IMR-90 (cell line): ENCODE measurements around the gene PCDHA11. TPM values are rescaled to one million over a fixed set of nuclear protein-coding genes. Genes with fewer than 3 reads are reported as not detected.
"Not testable (repeated sequence)": the region's sequence is repeated elsewhere in the genome, so short reads cannot be mapped to it uniquely, and the experiment has no call there.

Experiments
- ATAC-seq: fragments of 200-7000 bp; cut with Tn5 transposase; 2 replicates; pipeline ENCODE4 v1.9.1; 2020; ENCODE audit warnings: low read depth, mild to moderate bottlenecking, moderate library complexity
- BruUV-seq: library from RNA; stranded (reverse); fragments of 400-500 nt; replicated peaks from 2 replicates; lab custom pipeline; 2021; lab: Mats Ljungman, UMichigan
- CTCF ChIA-PET: fragments of 300-600 bp; formaldehyde crosslinking; extraction: SDS; loops from one replicate; lab custom pipeline; 2021; ENCODE audit warnings: antibody characterized with exemption; lab: Yijun Ruan, JAX
- POLR2A ChIA-PET: fragments of 300-600 bp; sonication (Branson Sonifier 250); formaldehyde crosslinking; loops from one replicate; lab custom pipeline; 2022; ENCODE audit warnings: antibody characterized with exemption; ENCODE audit not compliant: unreplicated experiment; lab: Charles Lee
- DNase-seq: peaks from one replicate; pipeline ENCODE4 v3.0.0; 2013
- H2AFZ ChIP-seq: replicated peaks from 2 replicates; pipeline ENCODE3; 2013; ENCODE audit warnings: low read length, mild to moderate bottlenecking; ENCODE audit not compliant: poor library complexity
- H2AK5ac ChIP-seq: 2 replicates; pipeline ENCODE4 v1.6.1; 2013; ENCODE audit warnings: low read depth, low read length, inconsistent platforms
- H2AK9ac ChIP-seq: replicated peaks from 2 replicates; pipeline ENCODE3; 2013; ENCODE audit warnings: mild to moderate bottlenecking, low read depth, low read length, moderate library complexity; ENCODE audit not compliant: poor library complexity
- H2BK120ac ChIP-seq: 2 replicates; pipeline ENCODE4 v1.6.1; 2013; ENCODE audit warnings: low read depth, low read length, inconsistent platforms
- H2BK15ac ChIP-seq: 3 replicates; pipeline ENCODE4 v1.6.1; 2013; ENCODE audit warnings: low read depth, low read length, inconsistent platforms
- H2BK20ac ChIP-seq: 2 replicates; pipeline ENCODE4 v1.6.1; 2013; ENCODE audit warnings: low read depth, mild to moderate bottlenecking, inconsistent platforms, low read length, moderate library complexity
- H2BK5ac ChIP-seq: 2 replicates; pipeline ENCODE4 v1.6.1; 2013; ENCODE audit warnings: mild to moderate bottlenecking, low read depth, low read length, inconsistent platforms; ENCODE audit not compliant: poor library complexity, severe bottlenecking
- H3K14ac ChIP-seq: replicated peaks from 2 replicates; pipeline ENCODE4 v1.6.1; 2013; ENCODE audit warnings: low read depth, low read length, inconsistent platforms
- H3K18ac ChIP-seq: 2 replicates; pipeline ENCODE4 v1.6.1; 2013; ENCODE audit warnings: low read depth, low read length, control low read depth
- H3K23ac ChIP-seq: 2 replicates; pipeline ENCODE4 v1.6.1; 2013; ENCODE audit warnings: low read depth, low read length, inconsistent platforms
- H3K27ac ChIP-seq: 2 replicates; pipeline ENCODE4 v1.5.1; 2013; ENCODE audit warnings: mild to moderate bottlenecking, control low read depth, low read length; ENCODE audit not compliant: insufficient read depth
- H3K27me3 ChIP-seq: 2 replicates; pipeline ENCODE4 v1.6.1; 2013; ENCODE audit warnings: low read length; ENCODE audit not compliant: control insufficient read depth, insufficient read depth
- H3K36me3 ChIP-seq: 2 replicates; pipeline ENCODE4 v1.6.1; 2013; ENCODE audit warnings: low read length, mixed read lengths; ENCODE audit not compliant: control insufficient read depth, insufficient read depth
- H3K4ac ChIP-seq: 2 replicates; pipeline ENCODE4 v1.6.1; 2013; ENCODE audit warnings: low read depth, low read length, inconsistent platforms
- H3K4me1 ChIP-seq: 2 replicates; pipeline ENCODE4 v1.6.1; 2013; ENCODE audit warnings: low read length, mixed read lengths; ENCODE audit not compliant: control insufficient read depth, insufficient read depth
- H3K4me2 ChIP-seq: 2 replicates; pipeline ENCODE4 v1.6.1; 2013; ENCODE audit warnings: low read depth, mild to moderate bottlenecking, control low read depth, low read length, moderate library complexity
- H3K4me3 ChIP-seq: 2 replicates; pipeline ENCODE4 v1.5.1; 2013; ENCODE audit warnings: low read depth, mild to moderate bottlenecking, control low read depth, low read length, moderate library complexity; ENCODE audit not compliant: insufficient read depth
- H3K56ac ChIP-seq: 2 replicates; pipeline ENCODE4 v1.6.1; 2013; ENCODE audit warnings: low read length, inconsistent platforms; ENCODE audit not compliant: insufficient read depth; ENCODE audit errors: extremely low read depth
- H3K79me1 ChIP-seq, 2 experiments: 2 replicates each; pipeline ENCODE4 v1.6.1; 2013; ENCODE audit warnings: low read length in 2 of 2, inconsistent platforms in 1 of 2, low read depth in 1 of 2
- H3K9ac ChIP-seq: 2 replicates; pipeline ENCODE4 v1.6.1; 2013; ENCODE audit warnings: low read depth, low read length, control low read depth
- H3K9me1 ChIP-seq: 2 replicates; pipeline ENCODE4 v1.6.1; 2013; ENCODE audit warnings: low read length, inconsistent platforms; ENCODE audit not compliant: insufficient read depth
- H3K9me3 ChIP-seq: 2 replicates; pipeline ENCODE4 v1.6.1; 2013; ENCODE audit warnings: low read length; ENCODE audit not compliant: control insufficient read depth, insufficient read depth
- H4K20me1 ChIP-seq: 2 replicates; pipeline ENCODE4 v1.6.1; 2013; ENCODE audit warnings: low read length, inconsistent platforms; ENCODE audit not compliant: insufficient read depth
- H4K5ac ChIP-seq: 2 replicates; pipeline ENCODE4 v1.6.1; 2013; ENCODE audit warnings: mild to moderate bottlenecking, low read depth, low read length, control low read depth
- H4K8ac ChIP-seq, 2 experiments: 2 replicates each; pipeline ENCODE4 v1.6.1; 2013; ENCODE audit warnings: low read depth in 2 of 2, low read length in 2 of 2, control low read depth in 1 of 2, inconsistent platforms in 1 of 2
- H4K91ac ChIP-seq: 2 replicates; pipeline ENCODE4 v1.6.1; 2013; ENCODE audit warnings: low read depth, low read length, inconsistent platforms; ENCODE audit not compliant: insufficient read depth
- RAD21 ChIP-seq: IDR thresholded peaks from 2 replicates; pipeline ENCODE4 v1.6.1; 2012; ENCODE audit warnings: low read length, improper control_type of control experiment
- RFX5 ChIP-seq: IDR thresholded peaks from 2 replicates; pipeline ENCODE4 v1.8.0; 2012; ENCODE audit warnings: low read depth, mild to moderate bottlenecking, low read length, moderate library complexity
- SMC3 ChIP-seq: fragments of 150-350 bp; IDR thresholded peaks from 2 replicates; pipeline ENCODE4 v1.6.1; 2016; ENCODE audit warnings: low read depth, mild to moderate bottlenecking, antibody characterized with exemption, low read length, moderate library complexity
- WGBS, 2 experiments: methylation state at CpG; one replicate each; pipeline versions ENCODE4 v1.1.5 to v1.1.7; 2013; ENCODE audit warnings: missing lambda C conversion rate in 2 of 2; ENCODE audit not compliant: insufficient read length in 1 of 2; ENCODE audit errors: extremely low coverage in 2 of 2; 5-methylcytosine and 5-hydroxymethylcytosine counted together
- dilution Hi-C: fragments of 300-500 bp; cut with HindIII; formaldehyde crosslinking; loops from one replicate; pipeline ENCODE4 v1.14.3; 2018; ENCODE audit warnings: low sequenced_read_pairs; ENCODE audit not compliant: unreplicated experiment
- in situ Hi-C: fragments of 300-500 bp; cut with MboI; formaldehyde crosslinking; loops from 3 replicates; pipeline ENCODE4 v1.14.3; 2019; ENCODE audit warnings: low sequenced_read_pairs, inconsistent platforms, mixed read lengths
- intact Hi-C: fragments of 100-400 bp; cut with micrococcal nuclease; formaldehyde crosslinking; loops from 2 replicates; pipeline ENCODE4 v1.10.0; 2022
- polyA plus RNA-seq, 3 experiments: library from polyadenylated mRNA; depleted of rRNA; stranded (reverse); fragments of >200 nt; gene quantifications; 2 replicates each; pipeline ENCODE4 v1.2.3, GENCODE V29; 2012; ENCODE audit warnings: low replicate concordance in 1 of 3
- total RNA-seq: library from RNA; depleted of rRNA; stranded (reverse); fragments of >200 nt; gene quantifications from 2 replicates; pipeline ENCODE4 v1.2.3, GENCODE V29; 2012

Gene PCDHA11
- total and polyA plus RNA-seq, 2 of the 4 experiments (the other 2 are of a cell fraction): under 0.01 TPM; not detected in 1

DNA sequence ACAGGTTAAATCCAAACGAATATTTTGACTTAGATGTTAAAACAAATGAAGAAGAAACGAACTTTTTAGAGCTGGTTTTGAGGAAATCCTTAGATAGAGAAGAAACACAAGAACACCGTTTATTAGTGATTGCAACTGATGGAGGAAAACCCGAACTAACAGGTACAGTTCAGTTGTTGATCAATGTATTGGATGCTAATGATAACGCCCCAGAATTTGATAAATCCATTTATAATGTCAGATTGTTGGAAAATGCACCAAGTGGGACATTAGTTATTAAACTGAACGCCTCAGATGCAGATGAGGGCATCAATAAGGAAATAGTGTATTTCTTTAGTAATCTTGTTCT is 46.5 kb upstream of the PCDHA11 start:
- intact Hi-C loops: no loop called here

DNA sequence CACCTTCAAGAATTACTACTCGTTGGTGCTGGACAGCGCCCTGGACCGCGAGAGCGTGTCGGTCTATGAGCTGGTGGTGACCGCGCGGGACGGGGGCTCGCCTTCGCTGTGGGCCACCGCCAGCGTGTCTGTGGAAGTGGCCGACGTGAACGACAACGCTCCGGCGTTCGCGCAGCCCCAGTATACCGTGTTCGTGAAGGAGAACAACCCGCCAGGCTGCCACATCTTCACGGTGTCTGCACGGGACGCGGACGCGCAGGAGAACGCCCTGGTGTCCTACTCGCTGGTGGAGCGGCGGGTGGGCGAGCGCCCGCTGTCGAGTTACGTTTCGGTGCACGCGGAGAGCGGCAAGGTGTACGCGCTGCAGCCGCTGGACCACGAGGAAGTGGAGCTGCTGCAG is 45.8 kb upstream of the PCDHA11 start:
- H3K27me3 ChIP-seq, H2BK20ac ChIP-seq, H4K91ac ChIP-seq, in situ Hi-C loops, H3K4me1 ChIP-seq, intact Hi-C loops, H3K79me1 ChIP-seq, BruUV-seq, H3K4me3 ChIP-seq, H3K14ac ChIP-seq, H4K8ac ChIP-seq, H4K5ac ChIP-seq, H2AK5ac ChIP-seq, H4K20me1 ChIP-seq, DNase-seq, H2AK9ac ChIP-seq, dilution Hi-C loops, H3K27ac ChIP-seq, H3K56ac ChIP-seq, H2BK120ac ChIP-seq, H3K23ac ChIP-seq, H2BK15ac ChIP-seq, POLR2A ChIA-PET, H3K4ac ChIP-seq, H3K4me2 ChIP-seq, H3K9me3 ChIP-seq, H2AFZ ChIP-seq, H3K9me1 ChIP-seq, H3K9ac ChIP-seq, H2BK5ac ChIP-seq, H3K18ac ChIP-seq, ATAC-seq, H3K36me3 ChIP-seq, CTCF ChIA-PET: not testable (repeated sequence)
- WGBS, 2 experiments: 52% methylated on average over 27 of the region's 48 CpGs; no CpG with 5 or more reads in 1 of the 2 experiments

More for the DNA sequence above, 46.5 kb upstream of the PCDHA11 start:
- no peak overlapping the region for H3K23ac ChIP-seq
- no peak overlapping the region for H3K56ac ChIP-seq
- H2AK9ac ChIP-seq: no peak overlapping the region
- no peak overlapping the region for H4K8ac ChIP-seq
- H4K5ac ChIP-seq: no peak overlapping the region
- no peak overlapping the region for H3K4ac ChIP-seq
- no peak overlapping the region for H3K9ac ChIP-seq
- H3K14ac ChIP-seq: no peak overlapping the region
- H4K20me1 ChIP-seq: no peaks in the 10 kb centered on the region
- H2BK120ac ChIP-seq: no peak overlapping the region
- H3K36me3 ChIP-seq: no peaks in the 10 kb centered on the region
- no peak overlapping the region for H2BK15ac ChIP-seq
- H3K27ac ChIP-seq: no peak overlapping the region
- no peaks in the 10 kb centered on the region for H3K9me1 ChIP-seq
- TF ChIP-seq RAD21 (no peak), SMC3 (no peak), RFX5 (no peak)
- CTCF ChIA-PET: no interaction called here
- no peaks in the 10 kb centered on the region for H3K79me1 ChIP-seq
- no peak for DNase-seq
- H3K9me3 ChIP-seq: peaks cover 9% of the 10 kb centered on the region
- no peak overlapping the region for H3K4me3 ChIP-seq
- 36% methylated on average over 4 of the region's 6 CpGs; no CpG with 5 or more reads in 1 of the 2 experiments for WGBS, 2 experiments
- H3K27me3 ChIP-seq: no peaks in the 10 kb centered on the region
- dilution Hi-C loops (no loop called here), in situ Hi-C loops (no loop called here)
- H2AK5ac ChIP-seq: no peak overlapping the region
- no peak for ATAC-seq
- H3K4me2 ChIP-seq: no peak overlapping the region
- POLR2A ChIA-PET: no interaction called here
- no peak overlapping the region for H2AFZ ChIP-seq
- H4K91ac ChIP-seq: no peak overlapping the region
- H2BK5ac ChIP-seq: no peak overlapping the region
- no peaks in the 10 kb centered on the region for H3K4me1 ChIP-seq
- no peak overlapping the region for H2BK20ac ChIP-seq
- no TSS peak for BruUV-seq
- H3K18ac ChIP-seq: no peak overlapping the region
